Esophagus muscularis mucosa (tissue), 4 donors: ENCODE results near the gene TTC17. TPM values are rescaled to one million over a fixed set of nuclear protein-coding genes. Genes with fewer than 3 reads are reported as not detected.

Experiments
- DNase-seq: peaks from one replicate; pipeline ENCODE4 v3.0.0-alpha.2; 2017; ENCODE audit errors: extremely low spot score
- H3K27ac ChIP-seq, 4 donors: fragments of 200-600 bp; sonication (generic); replicated peaks in 1 of 4; 1 replicate in 3 of 4; 2 replicates in 1 of 4; pipeline ENCODE4 v1.5.1; 2016 to 2019; ENCODE audit warnings: mild to moderate bottlenecking in 1 of 4
- H3K27me3 ChIP-seq, 4 donors: fragments of 200-600 bp; sonication (generic); one replicate each; pipeline versions ENCODE4 v1.5.1 to v1.6.0; 2016 to 2019
- H3K36me3 ChIP-seq, 4 donors: fragments of 200-600 bp; sonication (generic); one replicate each; pipeline ENCODE4 v1.5.1; 2016 to 2019
- H3K4me1 ChIP-seq, 4 donors: fragments of 200-600 bp; sonication (generic); one replicate each; pipeline ENCODE4 v1.5.1; 2016 to 2019
- H3K4me3 ChIP-seq, 4 donors: fragments of 200-600 bp; sonication (generic); 1 replicate in 2 of 4; 2 replicates in 2 of 4; pipeline ENCODE4 v1.5.1; 2016 to 2019; ENCODE audit warnings: mild to moderate bottlenecking in 4 of 4, moderate library complexity in 1 of 4
- H3K9me3 ChIP-seq, 4 donors: fragments of 200-600 bp; sonication (generic); 1 replicate in 3 of 4; 2 replicates in 1 of 4; pipeline ENCODE4 v1.5.1; 2016 to 2019
- EP300 ChIP-seq: sonication (generic); formaldehyde crosslinking; IDR thresholded peaks from one replicate; pipeline ENCODE4 v1.6.1; 2017; ENCODE audit warnings: antibody characterized with exemption
- POLR2A ChIP-seq: fragments of 450-650 bp; IDR thresholded peaks from one replicate; pipeline ENCODE4 v1.6.1; 2017; ENCODE audit warnings: antibody characterized with exemption, moderate library complexity, mild to moderate bottlenecking, low read depth
- POLR2AphosphoS5 ChIP-seq, 2 donors: sonication (generic); formaldehyde crosslinking; IDR thresholded peaks; one replicate each; pipeline ENCODE4 v1.6.1; 2017; ENCODE audit warnings: antibody characterized with exemption in 2 of 2
- WGBS: methylation state at CpG from one replicate; pipeline ENCODE4 v1.1.5; 2018; 5-methylcytosine and 5-hydroxymethylcytosine counted together
- intact Hi-C: fragments of 100-400 bp; cut with DNase I; formaldehyde crosslinking; loops from one replicate; pipeline ENCODE4 v1.15.1; 2023
- total RNA-seq, 4 donors: library from RNA; depleted of rRNA; stranded (reverse); fragments of >200 nt; gene quantifications; one replicate each; pipeline versions ENCODE4 v1.1.0 to v1.2.1, GENCODE V29; 2016
- TF ChIP-seq, protein P1 (sequence below), 3 experiments: fragments of 200-600 bp in 2 of 3; fragments of 450-650 bp in 1 of 3; sonication (generic) in 2 of 3; IDR thresholded peaks; one replicate each; pipeline ENCODE4 v1.5.1; 2017 to 2019; ENCODE audit warnings: antibody characterized with exemption in 3 of 3, mild to moderate bottlenecking in 2 of 3, moderate library complexity in 1 of 3

The TTC17 gene
- total RNA-seq, 4 donors from 2014 or later, result 45.3 to 73.5 (median 56.1) TPM

DNA sequence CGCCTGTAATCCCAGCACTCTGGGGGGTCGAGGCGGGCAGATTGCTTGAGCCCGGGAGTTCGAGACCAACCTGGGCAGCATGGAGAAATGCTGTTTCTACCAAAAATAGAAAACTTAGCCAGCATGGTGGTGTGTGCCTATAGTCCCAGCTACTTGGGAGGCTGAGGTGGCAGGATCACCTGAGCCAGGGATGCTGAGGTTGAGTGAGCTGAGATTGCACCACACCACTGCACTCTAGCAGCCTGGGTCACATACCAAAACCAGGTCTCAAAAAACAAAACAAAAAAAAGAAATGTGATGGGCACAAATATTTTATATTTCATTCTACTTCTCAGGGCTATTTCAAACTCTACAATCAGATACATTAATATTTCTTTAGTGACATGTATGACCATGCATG, 25.7 kb downstream of the TTC17 start:
- intact Hi-C loops, result no loop called here
- WGBS, result 98% methylated on average over 5 of the region's 5 CpGs
- TF ChIP-seq EP300, result no peak
- no peak for TF ChIP-seq POLR2AphosphoS5 (IDR thresholded peaks at IDR 0.05)
- TF ChIP-seq, protein P1, sequence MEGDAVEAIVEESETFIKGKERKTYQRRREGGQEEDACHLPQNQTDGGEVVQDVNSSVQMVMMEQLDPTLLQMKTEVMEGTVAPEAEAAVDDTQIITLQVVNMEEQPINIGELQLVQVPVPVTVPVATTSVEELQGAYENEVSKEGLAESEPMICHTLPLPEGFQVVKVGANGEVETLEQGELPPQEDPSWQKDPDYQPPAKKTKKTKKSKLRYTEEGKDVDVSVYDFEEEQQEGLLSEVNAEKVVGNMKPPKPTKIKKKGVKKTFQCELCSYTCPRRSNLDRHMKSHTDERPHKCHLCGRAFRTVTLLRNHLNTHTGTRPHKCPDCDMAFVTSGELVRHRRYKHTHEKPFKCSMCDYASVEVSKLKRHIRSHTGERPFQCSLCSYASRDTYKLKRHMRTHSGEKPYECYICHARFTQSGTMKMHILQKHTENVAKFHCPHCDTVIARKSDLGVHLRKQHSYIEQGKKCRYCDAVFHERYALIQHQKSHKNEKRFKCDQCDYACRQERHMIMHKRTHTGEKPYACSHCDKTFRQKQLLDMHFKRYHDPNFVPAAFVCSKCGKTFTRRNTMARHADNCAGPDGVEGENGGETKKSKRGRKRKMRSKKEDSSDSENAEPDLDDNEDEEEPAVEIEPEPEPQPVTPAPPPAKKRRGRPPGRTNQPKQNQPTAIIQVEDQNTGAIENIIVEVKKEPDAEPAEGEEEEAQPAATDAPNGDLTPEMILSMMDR (IDR thresholded peaks at IDR 0.05), result no peak
- no peak for TF ChIP-seq POLR2A

GRCh38 chr11:43392713-43393112, 34.0 kb downstream of the TTC17 start:
- no peak overlapping the region for H3K4me3 ChIP-seq
- peaks cover 0 to 7% (median 1%) of the 10 kb centered on the region in 4 donors for H3K4me1 ChIP-seq
- no peaks in the 10 kb centered on the region for H3K9me3 ChIP-seq
- no peak overlapping the region for H3K27ac ChIP-seq
- intact Hi-C loops, result no loop called here
- no peak for DNase-seq
- 95% methylated on average over 5 of the region's 5 CpGs for WGBS
- no peak for TF ChIP-seq EP300
- TF ChIP-seq POLR2A, result no peak
- no peak for TF ChIP-seq POLR2AphosphoS5 (IDR thresholded peaks at IDR 0.05)
- TF ChIP-seq, protein P1 (IDR thresholded peaks at IDR 0.05), result no peak
- H3K27me3 ChIP-seq, result no peaks in the 10 kb centered on the region
- H3K36me3 ChIP-seq, result peaks cover 17 to 82% (median 58%) of the 10 kb centered on the region in 4 donors

More for the DNA sequence above, 25.7 kb downstream of the TTC17 start:
- no peaks in the 10 kb centered on the region for H3K27me3 ChIP-seq
- DNase-seq, result no peak
- H3K4me1 ChIP-seq, result no peaks in the 10 kb centered on the region
- H3K4me3 ChIP-seq, result no peak overlapping the region
- no peaks in the 10 kb centered on the region for H3K9me3 ChIP-seq
- H3K27ac ChIP-seq, result no peak overlapping the region
- peaks cover 0 to 31% (median 10%) of the 10 kb centered on the region in 4 donors for H3K36me3 ChIP-seq

- H3K4me3 ChIP-seq, result no peak overlapping the region
- peaks cover 0 to 7% (median 1%) of the 10 kb centered on the region in 4 donors for H3K4me1 ChIP-seq
- no peaks in the 10 kb centered on the region for H3K9me3 ChIP-seq
- 79% methylated on average over 2 of the region's 2 CpGs for WGBS
- no peak overlapping the region for H3K27ac ChIP-seq
- TF ChIP-seq EP300, result no peak
- no peak for TF ChIP-seq POLR2A
- H3K36me3 ChIP-seq, result peaks cover 23 to 93% (median 68%) of the 10 kb centered on the region in 4 donors
- intact Hi-C loops, result loop anchor here (2.0 kb wide), 1 partner anchor 23 kb away; no protein-coding TSS in a partner anchor
- no peaks in the 10 kb centered on the region for H3K27me3 ChIP-seq
- DNase-seq, result no peak
These were observed 35.1 kb downstream of the TTC17 start for GRCh38 chr11:43393765-43394355.

GRCh38 chr11:43396617-43397016, 37.9 kb downstream of the TTC17 start:
- no peak for DNase-seq
- Histone ChIP-seq H3K27ac (no peak overlapping the region), H3K9me3 (no peaks in the 10 kb centered on the region), H3K36me3 (peaks cover 45 to 96% (median 78%) of the 10 kb centered on the region in 4 donors), H3K27me3 (no peaks in the 10 kb centered on the region), H3K4me3 (no peak overlapping the region), H3K4me1 (peaks cover 0 to 7% (median 1%) of the 10 kb centered on the region in 4 donors)
- WGBS, result 94% methylated on average over 3 of the region's 3 CpGs
- no peak for TF ChIP-seq EP300
- TF ChIP-seq, protein P1 (IDR thresholded peaks at IDR 0.05), result no peak
- TF ChIP-seq POLR2AphosphoS5 (IDR thresholded peaks at IDR 0.05), result no peak
- TF ChIP-seq POLR2A, result no peak
- intact Hi-C loops, result no loop called here

- H3K27ac ChIP-seq, result no peak overlapping the region
These were observed 38.5 kb downstream of the TTC17 start for GRCh38 chr11:43397251-43397650.

More at GRCh38 chr11:43397251-43397650, 38.5 kb downstream of the TTC17 start:
- intact Hi-C loops, result no loop called here
- peaks cover 51 to 96% (median 78%) of the 10 kb centered on the region in 4 donors for H3K36me3 ChIP-seq
- 84% methylated on average over 3 of the region's 3 CpGs for WGBS
- H3K4me1 ChIP-seq, result peaks cover 0 to 7% (median 1%) of the 10 kb centered on the region in 4 donors
- no peak for TF ChIP-seq POLR2A
- no peak for TF ChIP-seq EP300
- TF ChIP-seq POLR2AphosphoS5 (IDR thresholded peaks at IDR 0.05), result no peak
- TF ChIP-seq, protein P1 (IDR thresholded peaks at IDR 0.05), result no peak
- no peaks in the 10 kb centered on the region for H3K9me3 ChIP-seq
- DNase-seq, result no peak
- H3K27me3 ChIP-seq, result no peaks in the 10 kb centered on the region
- no peak overlapping the region for H3K4me3 ChIP-seq
